ENCODE data around the gene LEFTY1. TPM values are rescaled to one million over a fixed set of nuclear protein-coding genes. Genes with fewer than 3 reads are reported as not detected.

Gene LEFTY1
- total and polyA plus RNA-seq, 2 of the 13 experiments (the other 11 are each of a cell fraction or from before 2014, with no cell fraction given) = 0.29 to 0.79 TPM

- TF ChIP-seq ZBTB2 (CRISPR knock-in tag; IDR thresholded peaks at IDR 0.05; ENCODE audit: low read depth) (peak; percentile 97), CBFB (CRISPR knock-in tag; IDR thresholded peaks at IDR 0.05) (peak; percentile 70), PAXIP1 (CRISPR knock-in tag; conservative IDR thresholded peaks at IDR 0.05) (peak; percentile 41), ZNF782 (CRISPR knock-in tag; IDR thresholded peaks at IDR 0.05; ENCODE audit: borderline replicate concordance) (peak; percentile 94; the same call in 1 of the 2 replicates), ZNF33A (CRISPR knock-in tag; IDR thresholded peaks at IDR 0.05; ENCODE audit: borderline replicate concordance) (no peak), LRRFIP1 (CRISPR knock-in tag; conservative IDR thresholded peaks at IDR 0.05) (no peak), ZNF816 (CRISPR knock-in tag; IDR thresholded peaks at IDR 0.05; ENCODE audit: borderline replicate concordance) (peak; percentile 64; the same call in 1 of the 2 replicates), ZNF20 (CRISPR knock-in tag; IDR thresholded peaks at IDR 0.05) (no peak), EZH2 (conservative IDR thresholded peaks at IDR 0.05; ENCODE audit: low read depth, low read length) (no peak), NFYC (CRISPR knock-in tag; IDR thresholded peaks at IDR 0.05) (peak; percentile 92), ZSCAN29 (CRISPR knock-in tag; conservative IDR thresholded peaks at IDR 0.05) (0 out of 2 replicates have a peak, but pooled peaks have one; percentile 33), KDM5B (CRISPR knock-in tag; IDR thresholded peaks at IDR 0.05; ENCODE audit: borderline replicate concordance) (peak; percentile 61; the same call in 1 of the 2 replicates), ZNF12 (CRISPR knock-in tag; IDR thresholded peaks at IDR 0.05) (peak; percentile 67), ZBTB4 (CRISPR knock-in tag; IDR thresholded peaks at IDR 0.05; ENCODE audit: borderline replicate concordance) (0 out of 2 replicates have a peak, but pooled peaks have one; percentile 47)
Observed at GRCh38 chr1:225923692-225924555, 35.0 kb upstream of the LEFTY1 start, which contains the start of gene PYCR2 (continued).
